IPS DF 6.9 (cell line): ENCODE data around the gene TAC4.

Source experiments
- DNase-seq: peaks from one replicate; pipeline ENCODE4 v3.0.0-alpha.2; 2013; ENCODE audit warnings: low read depth, low spot score
- H3K27ac ChIP-seq: one replicate; pipeline ENCODE4 v1.5.1; 2013; ENCODE audit warnings: low read length, control low read depth
- H3K27me3 ChIP-seq: 2 replicates; pipeline ENCODE4 v1.6.1; 2013; ENCODE audit warnings: mild to moderate bottlenecking, low read length; ENCODE audit not compliant: control insufficient read depth, insufficient read depth
- H3K36me3 ChIP-seq: 2 replicates; pipeline ENCODE4 v1.6.1; 2013; ENCODE audit warnings: low read length; ENCODE audit not compliant: control insufficient read depth, insufficient read depth
- H3K4me1 ChIP-seq: 2 replicates; pipeline ENCODE4 v1.6.1; 2013; ENCODE audit warnings: low read length; ENCODE audit not compliant: control insufficient read depth, insufficient read depth
- H3K4me3 ChIP-seq: 2 replicates; pipeline ENCODE4 v1.5.1; 2013; ENCODE audit warnings: mild to moderate bottlenecking, low read length
- H3K9me3 ChIP-seq: 2 replicates; pipeline ENCODE4 v1.6.1; 2013; ENCODE audit warnings: low read length, inconsistent platforms; ENCODE audit not compliant: control insufficient read depth, insufficient read depth
- WGBS: extraction: QIAGEN DNeasy Blood & Tissue Kit; methylation state at CpG from one replicate; pipeline ENCODE4 v1.1.7; 2013; ENCODE audit warnings: mixed read lengths, missing lambda C conversion rate; ENCODE audit not compliant: insufficient read length, insufficient coverage; 5-methylcytosine and 5-hydroxymethylcytosine counted together

The TAC4 gene

GRCh38 chr17:49858796-49859195 lies 10.9 kb upstream of the TAC4 start:
- no peak for DNase-seq
- no peak overlapping the region for H3K4me3 ChIP-seq
- H3K4me1 ChIP-seq: peaks cover 1% of the 10 kb centered on the region
- H3K27ac ChIP-seq: no peak overlapping the region
- H3K36me3 ChIP-seq: no peaks in the 10 kb centered on the region
- no CpG with 5 or more reads among the region's 6 CpGs for WGBS
- H3K27me3 ChIP-seq: no peaks in the 10 kb centered on the region
- no peaks in the 10 kb centered on the region for H3K9me3 ChIP-seq

GRCh38 chr17:49854126-49854525 lies 6.3 kb upstream of the TAC4 start:
- DNase-seq: no peak
- Histone ChIP-seq H3K4me1 (peaks cover 4% of the 10 kb centered on the region), H3K27me3 (peaks cover 2% of the 10 kb centered on the region; the same call in 1 of the 2 replicates), H3K4me3 (no peak overlapping the region), H3K36me3 (no peaks in the 10 kb centered on the region), H3K27ac (no peak overlapping the region), H3K9me3 (no peaks in the 10 kb centered on the region)
- WGBS: no CpG with 5 or more reads among the region's 5 CpGs

GRCh38 chr17:49853470-49854015 lies 5.7 kb upstream of the TAC4 start:
- Histone ChIP-seq H3K4me1 (peaks cover 4% of the 10 kb centered on the region), H3K4me3 (no peak overlapping the region), H3K9me3 (no peaks in the 10 kb centered on the region), H3K36me3 (no peaks in the 10 kb centered on the region), H3K27ac (no peak overlapping the region), H3K27me3 (peaks cover 2% of the 10 kb centered on the region; the same call in 1 of the 2 replicates)
- DNase-seq: no peak
- no CpG with 5 or more reads among the region's 10 CpGs for WGBS

- Histone ChIP-seq H3K9me3 (no peaks in the 10 kb centered on the region), H3K4me3 (peak overlapping the region; percentile 43; the same call in 1 of the 2 replicates), H3K4me1 (peaks cover 4% of the 10 kb centered on the region), H3K36me3 (no peaks in the 10 kb centered on the region), H3K27ac (no peak overlapping the region), H3K27me3 (peaks cover 2% of the 10 kb centered on the region; the same call in 1 of the 2 replicates)
- no CpG with 5 or more reads among the region's 55 CpGs for WGBS
- DNase-seq: no peak
Measured at GRCh38 chr17:49851387-49852291, 3.8 kb upstream of the TAC4 start.

GRCh38 chr17:49850772-49851386 lies 3.0 kb upstream of the TAC4 start:
- peaks cover 2% of the 10 kb centered on the region; the same call in 1 of the 2 replicates for H3K27me3 ChIP-seq
- no peaks in the 10 kb centered on the region for H3K36me3 ChIP-seq
- no peak for DNase-seq
- no CpG with 5 or more reads among the region's 61 CpGs for WGBS
- H3K4me1 ChIP-seq: peaks cover 4% of the 10 kb centered on the region
- no peak overlapping the region for H3K27ac ChIP-seq
- no peaks in the 10 kb centered on the region for H3K9me3 ChIP-seq
- H3K4me3 ChIP-seq: peak overlapping the region; percentile 43; the same call in 1 of the 2 replicates

- Histone ChIP-seq H3K27ac (no peak overlapping the region), H3K27me3 (peaks cover 2% of the 10 kb centered on the region; the same call in 1 of the 2 replicates), H3K4me1 (peaks cover 4% of the 10 kb centered on the region), H3K9me3 (no peaks in the 10 kb centered on the region), H3K4me3 (no peak overlapping the region), H3K36me3 (no peaks in the 10 kb centered on the region)
- WGBS: no CpG with 5 or more reads among the region's 5 CpGs
- no peak for DNase-seq
Measured at GRCh38 chr17:49850218-49850610, 2.3 kb upstream of the TAC4 start.

DNA sequence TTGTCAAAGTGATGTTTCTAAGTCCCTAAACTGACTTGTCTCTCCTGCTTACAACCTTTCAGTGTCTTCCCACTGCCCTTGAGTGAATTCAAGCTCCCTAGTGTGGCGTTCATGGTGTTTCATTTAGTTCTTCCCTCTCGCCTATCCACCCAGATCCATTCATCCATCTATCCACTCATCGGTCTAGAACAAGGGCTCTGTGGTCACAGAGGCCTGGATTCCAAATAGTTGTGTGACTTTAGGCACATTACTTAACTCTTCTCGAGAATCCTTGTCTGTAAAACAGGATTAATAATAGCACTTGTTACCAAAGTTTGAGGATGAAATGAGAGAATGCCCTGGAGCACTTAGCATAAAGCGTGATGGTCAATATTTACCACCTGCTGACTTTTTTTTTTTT lies 870 bp upstream of the TAC4 start:
- Histone ChIP-seq H3K27ac (no peak overlapping the region), H3K4me1 (peaks cover 4% of the 10 kb centered on the region), H3K9me3 (no peaks in the 10 kb centered on the region), H3K36me3 (no peaks in the 10 kb centered on the region), H3K27me3 (peaks cover 2% of the 10 kb centered on the region; the same call in 1 of the 2 replicates), H3K4me3 (no peak overlapping the region)
- whole genome bisulfite sequencing: no CpG with 5 or more reads among the region's 5 CpGs
- no peak for DNase-seq

- Histone ChIP-seq H3K4me3 (no peak overlapping the region), H3K36me3 (no peaks in the 10 kb centered on the region), H3K27ac (no peak overlapping the region), H3K27me3 (peaks cover 2% of the 10 kb centered on the region; the same call in 1 of the 2 replicates), H3K4me1 (peaks cover 4% of the 10 kb centered on the region), H3K9me3 (no peaks in the 10 kb centered on the region)
- no CpG with 5 or more reads among the region's 9 CpGs for WGBS
- DNase-seq: no peak
Measured at GRCh38 chr17:49846938-49847712, 744 bp downstream of the TAC4 start.

DNA sequence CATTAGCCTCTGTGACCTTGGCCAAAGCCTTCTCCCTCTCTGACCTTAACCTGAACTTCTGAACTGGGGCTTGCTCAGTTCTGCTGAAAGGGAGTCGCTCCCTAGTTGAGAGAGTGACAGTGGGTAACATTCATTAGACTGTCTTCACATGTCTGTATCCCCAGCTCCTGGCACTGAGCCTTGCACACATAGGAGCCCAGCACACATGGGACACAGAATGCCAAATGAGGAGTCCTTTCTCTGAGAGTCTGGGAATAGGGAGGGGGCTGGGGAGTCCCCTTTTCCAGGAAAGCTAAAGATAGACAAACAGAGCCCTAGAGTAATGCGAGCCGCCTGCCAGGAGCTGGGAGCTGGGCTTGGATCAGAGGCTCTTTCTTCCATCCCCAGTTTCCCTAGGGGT lies 2.5 kb downstream of the TAC4 start:
- H3K36me3 ChIP-seq: 0 out of 2 replicates have a peak, but pooled peaks cover 2% of the 10 kb centered on the region
- H3K27ac ChIP-seq: no peak overlapping the region
- no peaks in the 10 kb centered on the region; the same call in 1 of the 2 replicates for H3K27me3 ChIP-seq
- no peaks in the 10 kb centered on the region for H3K9me3 ChIP-seq
- no CpG with 5 or more reads among the region's 3 CpGs for WGBS
- H3K4me3 ChIP-seq: no peak overlapping the region
- no peaks in the 10 kb centered on the region for H3K4me1 ChIP-seq
- no peak for DNase-seq
